Measurements from ENCODE around the gene TSPAN9. TPM values are rescaled to one million over a fixed set of nuclear protein-coding genes. Genes with fewer than 3 reads are reported as not detected.
A peak's percentile ranks its signal among the peaks of the same experiment; 100 is the strongest.

Gene TSPAN9
- total and polyA plus RNA-seq, 4 donors = 27.6 to 40.1 (median 30.9) TPM

DNA sequence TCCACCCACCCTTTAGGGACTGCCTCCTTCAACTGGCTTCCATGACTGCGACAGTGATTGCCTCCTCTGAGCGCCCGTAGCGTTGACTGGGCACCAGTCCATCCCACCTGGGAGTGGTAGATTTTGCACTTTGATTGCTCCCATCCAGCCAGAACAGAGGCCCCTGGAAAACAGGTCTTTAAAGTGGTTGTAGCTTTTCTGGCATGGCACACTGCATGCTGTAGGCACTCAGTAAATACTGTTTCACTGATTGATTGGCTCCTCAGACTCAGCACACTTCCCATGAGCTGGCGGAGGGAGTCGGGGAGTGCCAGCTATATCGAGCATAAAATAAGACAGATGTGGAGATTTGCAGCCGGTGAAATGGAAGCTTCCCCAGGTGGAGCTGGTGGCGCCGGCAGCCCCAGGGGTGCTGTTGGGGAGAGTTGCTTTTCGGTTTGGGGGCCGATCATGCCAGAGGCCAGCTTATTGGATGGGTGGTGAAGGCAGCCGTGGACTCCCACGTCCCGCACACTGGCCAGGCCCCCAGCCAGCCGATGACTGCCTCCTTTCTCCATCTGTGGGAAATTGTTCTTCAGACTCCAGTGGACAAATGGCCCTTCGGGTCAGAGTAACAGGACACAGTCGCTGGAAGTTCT, 200.2 kb downstream of the TSPAN9 start:
- DNase-seq (ENCODE audit: low read depth in 4 of 6, low spot score in 6 of 6) = peak in 1 of 6 donors; percentile 80
- Histone ChIP-seq H3K27ac (ENCODE audit: low read depth, low read length) (no peak overlapping the region), H3K4me3 (ENCODE audit: low read depth, low read length) (no peak overlapping the region), H3K4me1 (ENCODE audit: control insufficient read depth, insufficient read depth, low read length) (peaks cover 42% of the 10 kb centered on the region), H3K36me3 (ENCODE audit: control insufficient read depth, insufficient read depth, low read length) (peaks cover 28% of the 10 kb centered on the region), H3K9me3 (ENCODE audit: control insufficient read depth, insufficient read depth, low read length) (no peaks in the 10 kb centered on the region), H3K27me3 (ENCODE audit: control insufficient read depth, insufficient read depth, low read length) (no peaks in the 10 kb centered on the region)
- WGBS (ENCODE audit: insufficient coverage) = 80% methylated on average over 17 of the region's 18 CpGs

DNA sequence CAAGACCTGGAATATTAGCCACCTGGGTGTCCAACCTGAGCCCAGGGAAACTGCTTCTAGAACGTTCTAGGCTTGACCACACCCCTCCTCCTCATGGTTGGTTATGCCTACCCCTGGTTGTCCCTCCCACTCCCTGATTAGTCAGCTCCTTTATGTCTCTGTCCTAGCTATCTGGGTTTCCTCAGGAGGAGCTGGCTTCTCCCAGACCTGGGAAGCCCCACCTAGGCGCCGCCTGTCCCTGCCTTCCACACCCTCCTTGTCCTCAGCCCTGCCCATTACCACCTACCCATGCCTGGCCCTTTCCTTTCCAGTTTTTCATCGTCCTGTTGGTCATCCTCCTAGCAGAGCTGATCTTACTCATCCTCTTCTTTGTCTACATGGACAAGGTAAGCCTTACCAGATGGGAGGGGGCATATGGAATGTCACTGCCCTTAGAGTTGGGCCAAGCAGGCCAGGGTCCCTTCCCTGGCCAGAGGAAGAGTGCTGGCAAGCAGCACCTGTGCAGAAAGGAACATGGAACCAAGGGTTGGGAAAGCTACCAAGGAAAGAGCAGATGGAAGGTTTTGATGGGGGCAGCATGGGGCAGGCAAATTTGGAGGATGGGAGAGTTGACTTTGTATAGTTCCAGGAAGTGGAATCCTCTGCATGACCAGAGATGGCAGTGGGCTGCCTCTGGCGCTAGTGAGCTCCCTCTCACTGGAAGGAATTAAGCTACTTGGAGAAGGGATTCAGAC, 201.7 kb downstream of the TSPAN9 start:
- WGBS (ENCODE audit: insufficient coverage) = 95% methylated on average over 5 of the region's 5 CpGs
- no peak for DNase-seq (ENCODE audit: low read depth in 4 of 6, low spot score in 6 of 6)
- Histone ChIP-seq H3K27ac (ENCODE audit: low read depth, low read length) (no peak overlapping the region), H3K4me1 (ENCODE audit: control insufficient read depth, insufficient read depth, low read length) (peaks cover 44% of the 10 kb centered on the region), H3K36me3 (ENCODE audit: control insufficient read depth, insufficient read depth, low read length) (peaks cover 42% of the 10 kb centered on the region), H3K9me3 (ENCODE audit: control insufficient read depth, insufficient read depth, low read length) (no peaks in the 10 kb centered on the region), H3K27me3 (ENCODE audit: control insufficient read depth, insufficient read depth, low read length) (no peaks in the 10 kb centered on the region), H3K4me3 (ENCODE audit: low read depth, low read length) (no peak overlapping the region)

DNA sequence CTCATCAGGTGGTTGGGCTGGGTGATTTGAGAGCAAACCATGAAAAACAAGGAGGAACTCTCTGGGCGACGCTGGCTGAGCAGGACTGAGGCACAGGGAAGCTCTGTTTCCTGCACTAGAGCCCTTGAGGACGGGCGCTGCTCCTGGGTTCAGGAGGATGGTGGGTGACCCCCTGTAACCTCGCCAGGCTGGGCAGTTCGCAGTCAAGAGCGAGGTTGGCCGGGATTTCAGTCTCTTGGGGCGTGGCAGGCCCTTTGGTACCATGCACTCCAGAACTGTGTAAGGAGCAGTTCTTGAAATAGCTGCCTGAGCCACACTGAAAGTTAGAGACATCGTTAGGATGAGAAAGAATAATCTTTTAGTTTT, 202.2 kb downstream of the TSPAN9 start:
- H3K27ac ChIP-seq (ENCODE audit: low read depth, low read length) = no peak overlapping the region
- no peaks in the 10 kb centered on the region for H3K9me3 ChIP-seq (ENCODE audit: control insufficient read depth, insufficient read depth, low read length)
- no peaks in the 10 kb centered on the region for H3K27me3 ChIP-seq (ENCODE audit: control insufficient read depth, insufficient read depth, low read length)
- 91% methylated on average over 10 of the region's 10 CpGs for WGBS (ENCODE audit: insufficient coverage)
- peaks cover 47% of the 10 kb centered on the region for H3K36me3 ChIP-seq (ENCODE audit: control insufficient read depth, insufficient read depth, low read length)
- peaks cover 45% of the 10 kb centered on the region for H3K4me1 ChIP-seq (ENCODE audit: control insufficient read depth, insufficient read depth, low read length)
- no peak overlapping the region for H3K4me3 ChIP-seq (ENCODE audit: low read depth, low read length)
- no peak for DNase-seq (ENCODE audit: low read depth in 4 of 6, low spot score in 6 of 6)

DNA sequence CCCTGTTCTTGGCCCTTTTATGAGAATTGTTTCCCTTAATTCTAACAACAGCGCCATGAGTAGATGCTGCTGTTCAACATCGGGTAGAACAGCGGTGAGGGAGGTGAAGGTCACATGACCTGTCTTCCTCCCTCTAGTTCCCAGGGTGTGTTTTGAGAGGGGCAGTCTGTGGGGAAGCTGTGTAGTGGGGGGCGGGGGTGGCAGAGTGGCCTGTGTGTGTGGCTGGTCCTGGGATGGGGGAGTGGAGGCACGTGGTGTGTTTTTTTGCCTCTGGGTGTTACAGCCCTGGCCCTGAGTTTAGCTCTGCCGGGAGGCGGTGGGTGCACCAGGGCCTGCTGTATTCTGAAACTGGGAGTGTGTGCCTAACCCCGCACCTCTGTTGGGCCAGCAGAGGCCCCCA, 202.7 kb downstream of the TSPAN9 start:
- peaks cover 50% of the 10 kb centered on the region for H3K36me3 ChIP-seq (ENCODE audit: control insufficient read depth, insufficient read depth, low read length)
- 87% methylated on average over 4 of the region's 8 CpGs for WGBS (ENCODE audit: insufficient coverage)
- no peak for DNase-seq (ENCODE audit: low read depth in 4 of 6, low spot score in 6 of 6)
- H3K4me3 ChIP-seq (ENCODE audit: low read depth, low read length) = no peak overlapping the region
- no peaks in the 10 kb centered on the region for H3K9me3 ChIP-seq (ENCODE audit: control insufficient read depth, insufficient read depth, low read length)
- peaks cover 42% of the 10 kb centered on the region for H3K4me1 ChIP-seq (ENCODE audit: control insufficient read depth, insufficient read depth, low read length)
- no peaks in the 10 kb centered on the region for H3K27me3 ChIP-seq (ENCODE audit: control insufficient read depth, insufficient read depth, low read length)
- no peak overlapping the region for H3K27ac ChIP-seq (ENCODE audit: low read depth, low read length)

DNA sequence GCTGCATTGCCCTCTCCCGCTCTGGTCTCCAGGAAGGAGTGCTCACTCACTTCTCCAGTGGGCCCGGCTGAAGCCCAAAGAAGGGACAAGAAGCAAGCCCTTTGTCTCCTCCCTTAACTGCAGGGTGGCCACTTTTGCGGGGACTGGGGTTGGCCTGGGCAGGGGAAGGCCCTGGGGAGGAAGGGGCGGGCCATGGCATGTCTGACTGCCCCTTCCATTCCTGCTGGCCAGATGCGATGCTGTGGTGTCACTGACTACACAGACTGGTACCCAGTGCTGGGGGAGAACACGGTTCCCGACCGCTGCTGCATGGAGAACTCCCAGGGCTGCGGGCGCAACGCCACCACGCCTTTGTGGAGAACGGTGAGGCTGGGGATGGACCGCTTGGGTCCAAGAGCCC, 203.8 kb downstream of the TSPAN9 start:
- H3K4me1 ChIP-seq (ENCODE audit: control insufficient read depth, insufficient read depth, low read length) = peaks cover 31% of the 10 kb centered on the region
- DNase-seq (ENCODE audit: low read depth in 4 of 6, low spot score in 6 of 6) = no peak
- no peak overlapping the region for H3K27ac ChIP-seq (ENCODE audit: low read depth, low read length)
- H3K36me3 ChIP-seq (ENCODE audit: control insufficient read depth, insufficient read depth, low read length) = peaks cover 54% of the 10 kb centered on the region
- no peaks in the 10 kb centered on the region for H3K27me3 ChIP-seq (ENCODE audit: control insufficient read depth, insufficient read depth, low read length)
- WGBS (ENCODE audit: insufficient coverage) = 93% methylated on average over 14 of the region's 14 CpGs
- no peak overlapping the region for H3K4me3 ChIP-seq (ENCODE audit: low read depth, low read length)
- no peaks in the 10 kb centered on the region for H3K9me3 ChIP-seq (ENCODE audit: control insufficient read depth, insufficient read depth, low read length)

DNA sequence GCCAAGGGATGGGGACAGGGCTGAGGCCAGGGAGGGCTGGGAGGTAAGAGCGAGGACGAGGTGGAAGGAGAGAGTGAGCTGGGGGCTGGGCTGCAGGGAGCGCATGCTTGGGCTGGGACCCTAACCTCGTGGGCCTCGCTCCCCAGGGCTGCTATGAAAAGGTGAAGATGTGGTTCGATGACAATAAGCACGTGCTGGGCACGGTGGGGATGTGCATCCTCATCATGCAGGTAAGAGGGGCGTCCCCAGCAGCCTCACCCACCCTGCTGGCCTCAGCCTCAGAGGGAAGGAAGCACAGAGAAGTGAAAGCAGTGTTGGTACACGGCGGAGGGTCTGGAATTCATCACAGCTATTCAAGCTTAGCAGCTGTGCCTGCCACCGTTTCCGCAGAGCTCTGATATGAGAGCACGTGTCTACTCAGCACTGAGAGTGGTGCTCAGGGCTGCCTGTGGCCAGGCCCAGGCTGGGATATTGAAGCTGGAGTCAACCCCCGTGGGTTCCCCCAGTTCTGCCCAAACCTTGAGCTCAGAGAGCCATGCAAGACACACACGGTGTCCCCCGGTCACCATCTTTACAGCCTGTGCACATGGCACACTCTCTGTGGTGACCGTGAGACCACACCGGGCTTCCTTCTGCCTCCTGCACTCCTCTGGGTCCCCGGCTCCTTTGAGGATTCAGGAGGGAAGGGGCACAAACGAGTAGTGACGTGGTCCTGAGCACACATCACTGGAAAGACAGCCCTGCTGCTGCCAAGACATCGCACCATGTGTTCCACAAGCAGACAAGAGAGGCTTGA, 204.6 kb downstream of the TSPAN9 start:
- peaks cover 56% of the 10 kb centered on the region for H3K36me3 ChIP-seq (ENCODE audit: control insufficient read depth, insufficient read depth, low read length)
- WGBS (ENCODE audit: insufficient coverage) = 67% methylated on average over 22 of the region's 23 CpGs

DNA sequence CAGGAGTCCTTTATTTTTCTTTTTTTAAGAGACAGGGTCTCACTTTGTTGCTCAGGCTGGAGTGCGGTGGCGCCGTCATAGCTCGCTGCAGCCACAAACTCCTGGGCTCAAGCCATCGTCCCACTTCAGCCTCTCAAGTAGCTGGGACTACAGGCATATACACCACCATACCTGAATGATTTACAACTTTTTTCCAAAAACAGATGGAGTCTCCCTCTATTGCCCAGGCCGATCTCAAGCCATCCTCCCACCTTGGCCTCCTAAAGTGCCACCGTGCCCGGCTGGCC, 205.1 kb downstream of the TSPAN9 start:
- DNase-seq (ENCODE audit: low read depth in 4 of 6, low spot score in 6 of 6) = no peak
- Histone ChIP-seq H3K27ac (ENCODE audit: low read depth, low read length) (no peak overlapping the region), H3K4me3 (ENCODE audit: low read depth, low read length) (no peak overlapping the region), H3K9me3 (ENCODE audit: control insufficient read depth, insufficient read depth, low read length) (no peaks in the 10 kb centered on the region), H3K27me3 (ENCODE audit: control insufficient read depth, insufficient read depth, low read length) (no peaks in the 10 kb centered on the region), H3K36me3 (ENCODE audit: control insufficient read depth, insufficient read depth, low read length) (peaks cover 61% of the 10 kb centered on the region), H3K4me1 (ENCODE audit: control insufficient read depth, insufficient read depth, low read length) (peaks cover 22% of the 10 kb centered on the region)
- 63% methylated on average over 8 of the region's 8 CpGs for WGBS (ENCODE audit: insufficient coverage)

More for the DNA sequence above, 204.6 kb downstream of the TSPAN9 start:
- peaks cover 27% of the 10 kb centered on the region for H3K4me1 ChIP-seq (ENCODE audit: control insufficient read depth, insufficient read depth, low read length)
- no peaks in the 10 kb centered on the region for H3K9me3 ChIP-seq (ENCODE audit: control insufficient read depth, insufficient read depth, low read length)
- H3K27me3 ChIP-seq (ENCODE audit: control insufficient read depth, insufficient read depth, low read length) = no peaks in the 10 kb centered on the region
- DNase-seq (ENCODE audit: low read depth in 4 of 6, low spot score in 6 of 6) = peak in 2 of 6 donors; percentile 55 to 71
- H3K4me3 ChIP-seq (ENCODE audit: low read depth, low read length) = no peak overlapping the region
- H3K27ac ChIP-seq (ENCODE audit: low read depth, low read length) = no peak overlapping the region

DNA sequence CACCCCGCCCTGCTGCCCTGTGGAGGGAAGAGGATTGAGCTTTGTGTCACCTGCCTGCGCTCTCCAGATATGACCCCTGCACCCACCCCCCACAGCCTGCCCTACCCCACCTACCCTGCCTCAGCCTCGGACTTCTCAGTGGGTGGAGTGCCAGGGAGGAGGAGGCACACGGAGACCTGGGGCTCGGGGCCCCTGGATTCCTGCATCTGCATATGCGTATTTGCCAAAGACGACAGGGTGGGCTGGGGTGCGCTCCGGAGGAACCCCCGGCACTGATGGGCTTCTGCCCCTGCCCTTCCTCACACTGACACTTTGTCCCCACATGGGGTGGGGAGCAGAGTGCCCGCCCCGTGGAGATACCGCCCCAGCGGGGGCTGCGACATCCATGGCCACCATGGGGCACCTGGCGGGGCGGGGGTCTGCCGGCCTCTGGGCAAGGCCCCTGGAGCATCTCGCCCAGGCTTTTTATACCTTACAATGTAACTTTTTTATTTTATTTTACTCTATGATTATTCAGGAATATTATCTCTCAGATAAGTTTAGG, 206.0 kb downstream of the TSPAN9 start:
- H3K27ac ChIP-seq (ENCODE audit: low read depth, low read length) = no peak overlapping the region
- no peaks in the 10 kb centered on the region for H3K27me3 ChIP-seq (ENCODE audit: control insufficient read depth, insufficient read depth, low read length)
- peaks cover 61% of the 10 kb centered on the region for H3K36me3 ChIP-seq (ENCODE audit: control insufficient read depth, insufficient read depth, low read length)
- 69% methylated on average over 8 of the region's 19 CpGs for WGBS (ENCODE audit: insufficient coverage)
- no peak for DNase-seq (ENCODE audit: low read depth in 4 of 6, low spot score in 6 of 6)
- H3K9me3 ChIP-seq (ENCODE audit: control insufficient read depth, insufficient read depth, low read length) = no peaks in the 10 kb centered on the region
- H3K4me3 ChIP-seq (ENCODE audit: low read depth, low read length) = no peak overlapping the region
- H3K4me1 ChIP-seq (ENCODE audit: control insufficient read depth, insufficient read depth, low read length) = peaks cover 22% of the 10 kb centered on the region

DNA sequence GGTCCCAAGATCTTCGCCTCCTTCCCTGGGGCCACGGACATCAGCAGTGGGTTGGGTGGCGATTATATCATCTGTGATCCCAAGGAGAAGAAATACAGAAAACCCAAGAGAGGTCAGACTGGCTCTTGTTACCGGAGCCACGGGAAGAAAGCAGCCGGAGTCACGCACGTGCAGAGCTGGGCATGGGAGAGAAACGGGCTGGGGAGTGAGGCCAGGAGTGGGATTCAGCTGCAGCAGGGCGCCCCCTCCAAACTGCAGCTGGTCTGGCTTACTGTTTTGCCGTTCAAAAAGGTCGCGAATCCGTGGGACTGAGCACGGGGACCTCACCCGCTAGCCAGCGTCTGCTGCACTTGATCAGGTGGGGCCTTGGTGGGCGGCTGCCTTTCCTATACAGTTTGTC, 207.2 kb downstream of the TSPAN9 start:
- Histone ChIP-seq H3K27me3 (ENCODE audit: control insufficient read depth, insufficient read depth, low read length) (no peaks in the 10 kb centered on the region), H3K4me3 (ENCODE audit: low read depth, low read length) (no peak overlapping the region), H3K36me3 (ENCODE audit: control insufficient read depth, insufficient read depth, low read length) (peaks cover 61% of the 10 kb centered on the region), H3K4me1 (ENCODE audit: control insufficient read depth, insufficient read depth, low read length) (peaks cover 22% of the 10 kb centered on the region), H3K27ac (ENCODE audit: low read depth, low read length) (no peak overlapping the region), H3K9me3 (ENCODE audit: control insufficient read depth, insufficient read depth, low read length) (no peaks in the 10 kb centered on the region)
- no peak for DNase-seq (ENCODE audit: low read depth in 4 of 6, low spot score in 6 of 6)
- WGBS (ENCODE audit: insufficient coverage) = 75% methylated on average over 16 of the region's 18 CpGs

Data from spinal cord (tissue), 10 donors.